A673 (cell line): Measurements from ENCODE around the gene ANXA4. TPM values are rescaled to one million over a fixed set of nuclear protein-coding genes. Genes with fewer than 3 reads are reported as not detected.
A peak's percentile ranks its signal among the peaks of the same experiment; 100 is the strongest.

Source experiments
- BruUV-seq: library from RNA; stranded (reverse); fragments of 400-500 nt; replicated peaks from 2 replicates; lab custom pipeline; 2021; lab: Mats Ljungman, UMichigan
- CTCF ChIA-PET: fragments of 300-600 bp; sonication (Branson Sonifier 250); formaldehyde crosslinking; loops from one replicate; lab custom pipeline; 2022; ENCODE audit warnings: antibody characterized with exemption; lab: Charles Lee
- POLR2A ChIA-PET: fragments of 300-600 bp; sonication (Branson Sonifier 250); formaldehyde crosslinking; loops from one replicate; lab custom pipeline; 2022; ENCODE audit warnings: antibody characterized with exemption; ENCODE audit not compliant: low non-redundant PET; lab: Charles Lee
- DNase-seq: peaks from one replicate; pipeline ENCODE4 v3.0.0-alpha.2; 2015; ENCODE audit warnings: low spot score
- H3K27ac ChIP-seq: fragments of 200-600 bp; sonication (generic); 2 replicates; pipeline ENCODE4 v1.5.1; 2016; ENCODE audit warnings: mixed run types, low read depth, mild to moderate bottlenecking, mixed read lengths, antibody characterized with exemption, low read length; ENCODE audit not compliant: poor library complexity, severe bottlenecking
- H3K27me3 ChIP-seq: fragments of 200-600 bp; sonication (generic); replicated peaks from 2 replicates; pipeline ENCODE4 v1.6.1; 2017; ENCODE audit warnings: mixed run types, low read depth, mild to moderate bottlenecking, mixed read lengths, antibody characterized with exemption, low read length; ENCODE audit not compliant: insufficient read depth, poor library complexity
- H3K36me3 ChIP-seq: fragments of 200-600 bp; sonication (generic); 2 replicates; pipeline ENCODE4 v1.6.1; 2016; ENCODE audit warnings: mixed run types, mild to moderate bottlenecking, mixed read lengths, antibody characterized with exemption, low read length; ENCODE audit not compliant: insufficient read depth, poor library complexity, severe bottlenecking
- H3K4me1 ChIP-seq: fragments of 200-600 bp; sonication (generic); 2 replicates; pipeline ENCODE4 v1.6.1; 2017; ENCODE audit warnings: mixed run types, mild to moderate bottlenecking, mixed read lengths, antibody characterized with exemption, low read length; ENCODE audit not compliant: insufficient read depth, poor library complexity, severe bottlenecking
- H3K4me3 ChIP-seq: fragments of 200-600 bp; sonication (generic); 2 replicates; pipeline ENCODE4 v1.5.1; 2016; ENCODE audit warnings: low read depth, mixed run types, mild to moderate bottlenecking, mixed read lengths, low read length; ENCODE audit not compliant: poor library complexity, severe bottlenecking
- H3K9me3 ChIP-seq: fragments of 200-600 bp; sonication (generic); 2 replicates; pipeline ENCODE4 v1.6.1; 2016; ENCODE audit warnings: mixed run types, low read depth, mild to moderate bottlenecking, mixed read lengths, antibody characterized with exemption, low read length; ENCODE audit not compliant: poor library complexity, severe bottlenecking
- CTCF ChIP-seq: fragments of 300-800, 200-600 bp; sonication (generic); conservative IDR thresholded peaks from 2 replicates; pipeline ENCODE4 v1.5.1; 2017; ENCODE audit warnings: low read depth, mild to moderate bottlenecking, antibody characterized with exemption, low read length, moderate library complexity, mixed read lengths
- EZH2 ChIP-seq: fragments of 200-600 bp; sonication (generic); IDR thresholded peaks from 2 replicates; pipeline ENCODE4 v1.6.1; 2017; ENCODE audit warnings: borderline replicate concordance, low read depth, mild to moderate bottlenecking, mixed read lengths, antibody characterized with exemption, low read length; ENCODE audit not compliant: poor library complexity, severe bottlenecking
- intact Hi-C: fragments of 100-400 bp; cut with micrococcal nuclease; formaldehyde crosslinking; loops from one replicate; pipeline ENCODE4 v1.10.0; 2022; ENCODE audit not compliant: unreplicated experiment
- total RNA-seq: library from RNA; stranded (reverse); gene quantifications from 2 replicates; pipeline ENCODE4 v1.2.3, GENCODE V29; 2021

ANXA4 gene
- total RNA-seq, 1 experiment from 2014 or later = 5.1 TPM

DNA sequence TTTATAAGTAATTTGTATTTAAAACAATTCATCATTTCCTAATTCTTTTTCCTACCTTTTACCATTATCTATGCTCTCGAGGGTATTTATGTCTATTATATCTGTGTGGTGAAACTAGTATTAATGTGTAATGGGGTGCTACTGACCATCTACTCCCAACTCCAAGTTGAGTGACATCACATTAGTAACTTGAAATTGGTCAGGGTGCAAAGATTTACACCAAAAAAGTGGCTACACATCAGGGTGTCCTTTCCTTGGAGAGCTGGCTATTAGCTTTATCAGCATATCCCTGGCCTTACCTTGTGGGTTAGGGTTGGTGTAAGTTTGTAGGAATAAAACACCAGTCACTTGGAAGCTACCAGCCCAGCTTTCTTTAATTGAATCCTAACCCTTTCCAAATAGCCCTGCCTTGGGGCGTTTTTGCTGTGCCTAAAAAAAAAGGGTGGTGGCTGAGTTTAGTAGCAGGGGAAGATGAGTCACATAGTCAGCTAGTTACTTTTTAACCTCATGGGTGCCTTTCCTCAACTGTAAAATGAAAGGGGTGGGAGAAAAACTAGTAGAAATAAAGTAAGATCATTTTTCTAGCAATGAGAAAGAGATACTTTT is 14.0 kb downstream of the ANXA4 start:
- H3K36me3 ChIP-seq = no peaks in the 10 kb centered on the region
- H3K4me1 ChIP-seq = no peaks in the 10 kb centered on the region
- no peaks in the 10 kb centered on the region for H3K27me3 ChIP-seq
- ChIA-PET CTCF (no interaction called here), POLR2A (no interaction called here)
- H3K9me3 ChIP-seq = no peaks in the 10 kb centered on the region
- BruUV-seq = no TSS peak
- TF ChIP-seq EZH2 = no peak
- no peak for TF ChIP-seq CTCF
- H3K27ac ChIP-seq = no peak overlapping the region
- H3K4me3 ChIP-seq = no peak overlapping the region
- intact Hi-C loops = no loop called here
- DNase-seq = peak; percentile 30

DNA sequence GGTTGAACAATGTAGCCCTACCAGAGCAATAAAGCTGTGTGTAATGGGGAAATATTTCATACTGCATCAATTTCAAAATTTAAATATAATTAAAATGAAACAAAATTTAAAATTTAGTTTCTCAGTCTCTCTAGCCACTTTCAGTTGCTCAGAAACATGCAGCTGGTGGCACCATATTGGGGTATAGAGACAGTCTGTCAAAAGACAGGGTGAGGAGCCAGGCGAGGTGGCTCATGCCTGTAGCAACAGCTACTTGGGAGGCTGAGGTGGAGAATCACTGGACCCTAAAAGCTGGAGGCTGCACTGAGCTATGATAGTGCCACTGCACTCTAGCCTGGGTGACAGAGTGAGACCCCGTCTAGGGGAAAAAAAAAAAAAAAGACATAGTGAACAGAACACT is 20.1 kb downstream of the ANXA4 start:
- POLR2A ChIA-PET = interaction anchor here (0.6 kb wide), 1 partner anchor 13 kb away, joined by 7 read pairs; no protein-coding TSS in a partner anchor
- BruUV-seq = no TSS peak

More for the DNA sequence above, 20.1 kb downstream of the ANXA4 start:
- no peaks in the 10 kb centered on the region for H3K9me3 ChIP-seq
- TF ChIP-seq CTCF = no peak
- TF ChIP-seq EZH2 = no peak
- no peak overlapping the region for H3K4me3 ChIP-seq
- CTCF ChIA-PET = interaction anchor here (0.9 kb wide), 1 partner anchor 37 kb away, joined by 3 read pairs; no protein-coding TSS in a partner anchor
- H3K4me1 ChIP-seq = no peaks in the 10 kb centered on the region
- no peaks in the 10 kb centered on the region for H3K27me3 ChIP-seq
- no peaks in the 10 kb centered on the region for H3K36me3 ChIP-seq
- DNase-seq = no peak
- intact Hi-C loops = no loop called here
- no peak overlapping the region for H3K27ac ChIP-seq
